NCI-H2227 (cell line): Measurements from ENCODE around the gene ACAP2.

ENCODE experiments used
- DNase-seq: peaks from one replicate; lab custom pipeline; 2025; ENCODE audit not compliant: unreplicated experiment; lab: John Stamatoyannopoulos, UW

Gene ACAP2

DNA sequence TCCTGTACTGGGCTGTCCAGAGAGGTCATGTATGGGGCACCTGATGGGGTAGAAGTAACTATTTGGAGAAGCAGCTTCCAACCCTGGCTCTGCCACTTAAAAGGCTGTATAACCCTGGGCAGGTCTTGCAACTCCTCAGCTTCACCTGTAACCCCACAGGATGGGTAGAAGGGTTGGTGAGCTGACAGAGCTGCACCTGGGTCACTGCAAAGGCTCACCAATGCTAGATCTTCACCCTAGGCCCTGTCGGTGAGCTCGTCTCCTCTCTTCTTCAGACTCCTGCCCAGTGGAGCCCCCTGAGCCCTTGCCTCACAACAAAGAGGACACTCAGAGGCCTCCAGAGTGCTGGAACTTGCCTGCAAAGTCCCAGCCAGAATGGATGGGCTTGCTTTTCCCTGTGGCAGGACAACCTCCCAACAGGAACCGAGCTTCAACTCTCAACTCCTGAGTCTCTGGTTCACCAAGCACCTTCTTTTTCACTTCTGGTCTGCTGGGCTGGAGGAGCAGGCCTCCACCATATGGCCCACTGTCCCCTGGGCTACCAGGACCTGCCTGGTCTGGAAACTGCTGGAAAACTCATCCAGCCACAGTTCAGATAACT lies 217.7 kb downstream of the ACAP2 start:
- DNase-seq, result no peak
